Measurements from ENCODE around the gene TLE6. TPM values are rescaled to one million over a fixed set of nuclear protein-coding genes. Genes with fewer than 3 reads are reported as not detected.

The TLE6 gene
- total and polyA plus RNA-seq, 2 of the 13 experiments (the other 11 are each of a cell fraction or from before 2014, with no cell fraction given): 0.24 to 5.5 TPM

GRCh38 chr19:2977001-2977745, at the start of gene TLE6 (continued):
- peak; percentile 81 for TF ChIP-seq PAXIP1 (CRISPR knock-in tag; conservative IDR thresholded peaks at IDR 0.05)
- no peak for TF ChIP-seq ZNF775 (CRISPR knock-in tag; IDR thresholded peaks at IDR 0.05; ENCODE audit: borderline replicate concordance)
- peak; percentile 87 for TF ChIP-seq ZGPAT (CRISPR knock-in tag; IDR thresholded peaks at IDR 0.05)
- peak; percentile 30; the same call in 1 of the 2 replicates for TF ChIP-seq NCOA2 (CRISPR knock-in tag; IDR thresholded peaks at IDR 0.05)
- no peak for TF ChIP-seq ZNF326 (CRISPR knock-in tag; IDR thresholded peaks at IDR 0.05; ENCODE audit: borderline replicate concordance)
- 0 out of 2 replicates have a peak, but pooled peaks have one; percentile 15 for TF ChIP-seq SPEN (CRISPR knock-in tag; IDR thresholded peaks at IDR 0.05; ENCODE audit: low read depth)
- no peak for TF ChIP-seq NFKBIZ (CRISPR knock-in tag; IDR thresholded peaks at IDR 0.05)
- TF ChIP-seq KDM5B (CRISPR knock-in tag; IDR thresholded peaks at IDR 0.05; ENCODE audit: borderline replicate concordance): no peak
- TF ChIP-seq PBX3 (CRISPR knock-in tag; IDR thresholded peaks at IDR 0.05; ENCODE audit: borderline replicate concordance): peak; percentile 96
- no peak for TF ChIP-seq ZNF253 (CRISPR knock-in tag; IDR thresholded peaks at IDR 0.05; ENCODE audit: borderline replicate concordance)
- TF ChIP-seq WIZ (CRISPR knock-in tag; IDR thresholded peaks at IDR 0.05): no peak
- TF ChIP-seq PPARG (CRISPR knock-in tag; conservative IDR thresholded peaks at IDR 0.05): no peak
- no peak for TF ChIP-seq SMAD3 (CRISPR knock-in tag; IDR thresholded peaks at IDR 0.05)
- TF ChIP-seq KDM6A (CRISPR knock-in tag; IDR thresholded peaks at IDR 0.05; ENCODE audit: low read depth): no peak; the same call in 1 of the 2 replicates
- TF ChIP-seq ZNF782 (CRISPR knock-in tag; IDR thresholded peaks at IDR 0.05; ENCODE audit: borderline replicate concordance): no peak; the same call in 1 of the 2 replicates
- TF ChIP-seq ZNF446 (CRISPR knock-in tag; IDR thresholded peaks at IDR 0.05): no peak
- TF ChIP-seq ZNF780A (CRISPR knock-in tag; IDR thresholded peaks at IDR 0.05): 0 out of 2 replicates have a peak, but pooled peaks have one; percentile 39
- no peak for TF ChIP-seq NR3C1 (CRISPR knock-in tag; IDR thresholded peaks at IDR 0.05)
- 0 out of 2 replicates have a peak, but pooled peaks have one; percentile 39 for TF ChIP-seq ZNF614 (CRISPR knock-in tag; IDR thresholded peaks at IDR 0.05; ENCODE audit: borderline replicate concordance)
- peak; percentile 26; the same call in 1 of the 2 replicates for TF ChIP-seq ZSCAN22 (CRISPR knock-in tag; IDR thresholded peaks at IDR 0.05)
- TF ChIP-seq ZNF740 (CRISPR knock-in tag; IDR thresholded peaks at IDR 0.05): peak; percentile 88
- peak; percentile 59; the same call in 1 of the 2 replicates for TF ChIP-seq ZNF362 (CRISPR knock-in tag; IDR thresholded peaks at IDR 0.05; ENCODE audit: borderline replicate concordance)
- no peak for TF ChIP-seq NFRKB (IDR thresholded peaks at IDR 0.05)

Measured in HepG2 (cell line).